Camera-type eye (tissue), 1 donor: ENCODE measurements around the gene GSK3A. TPM values are rescaled to one million over a fixed set of nuclear protein-coding genes. Genes with fewer than 3 reads are reported as not detected.

ENCODE experiments used
- total RNA-seq: library from RNA; depleted of rRNA; stranded (reverse); fragments of >200 nt; gene quantifications from one replicate; pipeline ENCODE4 v1.2.3, GENCODE V29; 2014

GSK3A gene
- 34.3 TPM for total RNA-seq

DNA sequence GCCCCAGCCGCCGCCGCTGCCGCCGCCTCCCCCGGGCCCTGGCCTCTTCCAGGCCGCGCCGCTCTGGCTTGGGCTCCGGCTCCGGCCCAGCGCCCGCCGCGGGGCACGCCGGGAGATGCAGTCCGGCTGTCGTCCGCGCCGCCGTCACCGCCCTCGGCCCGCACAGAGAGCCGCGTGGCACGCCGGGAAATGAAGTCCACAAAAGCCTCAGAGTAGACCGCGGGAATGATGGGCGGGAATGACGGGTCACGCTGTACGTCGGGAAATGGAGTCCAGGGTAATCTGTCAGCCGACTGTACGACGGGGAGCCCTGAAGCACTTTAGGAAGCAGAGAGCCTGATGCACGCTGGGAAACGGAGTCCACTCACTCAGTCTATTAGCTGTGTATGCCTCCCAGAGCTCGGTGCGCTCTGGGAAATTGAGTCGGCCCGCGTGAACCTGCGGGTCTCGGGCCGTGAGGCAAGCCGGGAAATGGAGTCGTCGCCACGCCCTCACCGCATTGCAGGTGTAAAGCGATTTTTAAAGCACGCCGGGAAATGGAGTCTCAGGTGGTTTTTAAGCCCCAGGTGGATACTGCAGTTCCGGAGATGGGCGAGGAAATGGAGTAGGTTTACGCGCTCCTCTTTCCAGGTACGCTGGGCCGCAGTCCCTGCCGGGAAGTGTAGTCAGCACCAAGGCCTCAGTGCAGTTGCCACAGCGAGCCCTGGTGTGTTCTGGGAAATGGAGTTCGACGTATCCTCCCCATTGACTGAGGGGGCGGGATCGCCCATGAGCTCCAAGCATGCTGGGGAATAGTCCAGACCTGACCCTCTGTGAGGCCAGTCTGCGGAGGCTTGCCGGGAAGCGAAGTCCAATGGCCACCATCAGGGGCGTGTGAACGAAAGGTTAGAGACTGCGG lies at the start of gene GSK3A:
Gene GSK3A (minus strand): TSS at position 91 of the 898 bp plus-strand sequence. CDS start 137 bp downstream, outside the sequence.

DNA sequence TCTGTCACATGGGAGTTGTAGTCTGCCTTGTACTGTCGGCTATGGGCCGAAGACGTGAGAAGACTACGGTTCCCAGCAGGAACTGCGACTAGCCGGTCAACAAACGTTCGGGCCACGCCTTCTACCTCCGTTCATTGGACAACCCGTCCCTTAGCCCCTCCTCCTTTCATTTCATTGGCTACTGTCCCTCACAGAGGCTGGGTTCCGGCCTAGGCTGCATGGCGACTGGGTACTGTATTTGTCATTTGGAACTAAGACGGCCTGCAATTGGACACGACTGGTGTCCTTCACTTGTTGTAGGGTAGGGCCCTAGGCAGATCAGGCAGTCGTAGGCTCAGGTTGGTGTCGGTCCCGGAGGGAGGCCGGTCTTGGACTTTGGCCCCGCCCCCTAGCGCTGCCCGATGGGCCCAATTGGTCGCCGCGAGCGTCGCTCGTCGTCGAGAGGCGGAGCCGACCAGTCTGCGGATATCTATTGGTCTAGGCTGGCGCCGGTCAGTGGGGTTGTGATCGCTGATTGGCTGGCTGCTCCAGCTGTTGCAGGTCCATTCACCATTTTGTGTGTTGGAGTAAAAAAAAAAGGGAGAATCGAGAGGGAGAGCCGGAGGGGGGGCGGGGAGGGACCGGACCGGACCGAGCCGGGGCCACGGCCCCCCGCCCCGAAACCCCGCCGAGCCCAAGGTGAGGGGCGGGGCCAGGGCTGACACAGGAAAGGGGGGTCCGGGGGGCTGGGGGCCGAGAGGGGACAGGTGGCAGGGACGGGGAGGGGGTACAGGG lies 26.5 kb upstream of the GSK3A start, which contains the start of gene CIC:
Gene CIC (plus strand): TSS at position 549 of the 774 bp plus-strand sequence. CDS start 2,532 bp downstream, outside the sequence.

DNA sequence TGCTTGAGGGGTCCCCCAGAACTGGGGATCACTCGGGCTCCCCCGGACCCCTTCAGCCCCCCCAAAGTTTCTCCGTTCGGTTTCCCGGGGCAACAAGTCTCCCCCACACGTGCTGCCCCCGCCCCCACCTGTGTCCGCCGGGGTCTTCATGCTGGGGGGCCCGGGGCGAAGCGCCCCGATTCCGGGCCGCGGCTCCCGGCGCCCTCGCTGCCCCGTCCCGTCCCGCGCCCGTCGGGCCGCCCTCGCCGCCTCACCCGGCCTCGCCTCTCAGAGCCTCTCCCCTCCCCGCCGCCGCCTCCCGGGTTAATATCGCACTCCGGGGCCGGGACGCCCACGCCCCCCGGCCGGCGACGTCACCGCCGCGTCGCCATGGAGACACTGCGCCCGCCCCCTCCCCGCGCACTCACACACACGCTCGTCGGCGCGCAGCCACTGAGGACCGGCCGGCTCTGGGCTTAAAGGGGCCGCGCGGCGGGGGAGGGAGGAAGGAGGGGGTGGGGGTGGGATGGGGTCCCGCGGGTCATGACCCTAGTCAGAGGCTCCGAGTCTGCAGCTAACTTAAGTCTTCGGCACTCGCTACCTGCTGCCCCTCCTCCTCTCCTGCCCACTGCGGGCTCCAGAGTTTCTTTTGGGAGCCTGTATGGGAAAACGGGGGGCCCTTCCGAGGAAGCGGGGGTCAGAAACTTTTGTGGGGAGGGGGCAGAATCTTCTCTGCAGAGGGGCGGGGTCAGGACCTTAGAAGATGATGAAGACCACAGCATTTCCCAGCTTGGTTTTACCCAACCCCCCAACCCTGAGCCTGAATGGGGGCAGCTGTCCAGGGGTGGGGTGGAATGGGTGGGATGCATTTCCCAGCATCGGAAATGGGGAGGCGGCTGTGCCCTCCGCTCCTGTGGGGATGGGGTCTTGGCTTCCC lies 12.7 kb upstream of the GSK3A start, which contains the start of gene ERF:
Gene ERF (minus strand): TSS at position 279 of the 916 bp plus-strand sequence. CDS start 129 bp downstream, at position 150.

GRCh38 chr19:42219812-42220750 lies 22.3 kb downstream of the GSK3A start, which contains the start of gene ZNF526:
Gene ZNF526, plus strand, starts transcription at chr19:42220312. Its CDS starts 4,092 bp downstream, at chr19:42224404.

DNA sequence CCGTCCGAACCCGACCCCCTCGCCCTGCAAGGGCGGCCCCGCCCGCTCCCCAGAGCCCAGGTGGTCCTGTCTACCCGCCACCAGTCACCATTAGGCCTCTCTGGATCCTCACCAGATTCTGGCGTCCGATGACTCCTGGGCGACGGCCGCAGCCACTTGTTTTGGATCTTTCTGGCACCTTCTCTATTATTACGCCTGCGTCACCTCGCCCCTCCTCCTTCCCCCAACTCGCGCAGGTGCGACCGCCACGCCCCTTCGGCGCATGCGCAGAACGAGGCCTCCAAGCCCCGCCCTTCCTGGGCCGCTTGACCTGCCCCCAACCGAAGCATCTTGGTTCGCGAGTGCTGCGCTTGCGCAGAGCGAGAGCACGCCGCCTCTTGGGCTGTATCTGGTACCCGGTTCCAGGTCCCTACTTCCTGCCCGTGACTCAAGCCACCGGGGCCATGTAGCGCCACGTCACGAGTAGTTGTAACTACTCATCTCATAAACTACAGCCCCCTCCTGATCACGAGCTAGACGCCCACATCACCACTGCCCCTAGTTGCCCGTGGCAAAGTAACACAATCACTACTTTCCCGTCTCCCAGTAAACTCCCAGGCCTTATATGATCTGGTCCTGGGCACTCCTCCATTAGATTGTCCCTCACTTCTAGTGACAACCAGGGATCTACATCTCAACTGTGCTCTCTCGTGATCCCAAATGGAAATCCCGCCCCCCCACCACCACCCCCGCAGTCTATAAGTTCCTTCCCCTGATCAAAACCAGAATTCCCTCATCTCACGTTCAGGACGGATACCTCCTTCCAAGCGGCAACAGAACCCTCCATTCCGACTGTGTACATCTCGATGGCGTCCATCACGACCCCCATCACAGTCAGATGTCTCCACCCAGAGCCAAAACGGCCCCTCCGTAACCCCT lies 24.6 kb downstream of the GSK3A start, which contains the start of gene DEDD2:
Gene DEDD2 (minus strand): TSS at position 158 of the 918 bp plus-strand sequence. CDS start 670 bp downstream, outside the sequence.

Other genes starting within 250 kb of the GSK3A start
- 243 TPM for gene ATP1A3, start 248.4 kb downstream of the GSK3A start, total RNA-seq
- gene GRIK5, start 172.4 kb downstream of the GSK3A start, total RNA-seq, result 21.4 TPM
- 21.3 TPM for gene ZNF574, start 166.4 kb downstream of the GSK3A start, total RNA-seq
- gene POU2F2, start 110.2 kb downstream of the GSK3A start, total RNA-seq, result 3.2 TPM
- gene DEDD2, start 24.9 kb downstream of the GSK3A start, total RNA-seq, result 40.6 TPM
- gene ZNF526, start 22.3 kb downstream of the GSK3A start, total RNA-seq, result 10.9 TPM
- gene ERF, start 12.5 kb upstream of the GSK3A start, total RNA-seq, result 38.5 TPM
- gene CIC, start 26.6 kb upstream of the GSK3A start, total RNA-seq, result 65.5 TPM
- not detected for gene PRR19, start 59.5 kb upstream of the GSK3A start, total RNA-seq
- 63.8 TPM for gene PAFAH1B3, start 60.0 kb upstream of the GSK3A start, total RNA-seq
- gene TMEM145, start 70.7 kb upstream of the GSK3A start, total RNA-seq, result 20.5 TPM
- gene MEGF8, start 83.0 kb upstream of the GSK3A start, total RNA-seq, result 44.4 TPM
- not detected for gene CNFN, start 147.7 kb upstream of the GSK3A start, total RNA-seq
- 22.8 TPM for gene LIPE, start 184.8 kb upstream of the GSK3A start, total RNA-seq
- 6.6 TPM for gene CXCL17, start 200.3 kb upstream of the GSK3A start, total RNA-seq